GM12873 (cell line): ENCODE results near the gene PAPOLB.

Experiments
- CTCF ChIP-seq: IDR thresholded peaks from 2 replicates; pipeline ENCODE4 v1.5.1; 2012; ENCODE audit warnings: low read depth, mild to moderate bottlenecking, moderate library complexity, low read length, control low read depth; ENCODE audit not compliant: insufficient read depth; ENCODE audit errors: missing control alignments

The PAPOLB gene

DNA sequence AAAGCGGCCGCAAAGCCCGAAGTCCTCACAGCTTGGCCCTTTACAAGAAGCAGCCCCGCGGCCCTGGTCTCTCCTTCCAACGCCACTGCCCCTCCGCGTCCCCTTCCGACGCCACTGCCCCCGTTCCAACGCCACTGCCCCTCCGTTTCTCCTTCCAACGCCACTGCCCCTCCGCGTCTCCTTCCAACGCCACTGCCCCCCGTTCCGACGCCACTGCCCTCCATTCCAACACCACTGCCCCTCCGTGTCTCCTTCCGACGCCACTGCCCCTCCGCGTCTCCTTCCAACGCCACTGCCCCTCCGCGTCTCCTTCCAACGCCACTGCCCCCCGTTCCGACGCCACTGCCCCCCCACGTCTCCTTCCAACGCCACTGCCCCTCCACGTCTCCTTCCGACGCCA is 53.3 kb downstream of the PAPOLB start:
- TF ChIP-seq CTCF: no peak

DNA sequence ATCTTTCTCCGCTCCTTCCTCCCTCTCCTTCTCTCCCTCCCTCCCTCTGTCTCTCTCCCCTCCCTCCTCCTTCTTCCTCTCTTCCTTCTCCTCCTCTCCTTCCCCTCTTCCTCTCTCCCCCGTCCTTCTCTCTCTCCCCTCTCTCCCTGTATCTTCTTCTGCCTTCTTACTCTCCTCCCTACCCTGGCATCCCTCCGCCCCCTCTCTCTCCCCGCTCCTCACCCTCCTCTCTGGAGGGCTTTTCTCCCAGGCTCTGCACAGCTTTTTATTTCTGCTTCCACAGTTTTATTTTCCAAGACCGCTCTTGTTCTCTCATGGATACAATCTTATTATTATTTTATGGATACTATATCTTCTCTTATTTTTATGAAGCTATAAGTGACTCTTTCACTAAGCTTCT is 53.8 kb downstream of the PAPOLB start:
- TF ChIP-seq CTCF: no peak
